Middle frontal gyrus (tissue), 1 donor: ENCODE data around the gene POC1A.
"Not testable (repeated sequence)": the region's sequence is repeated elsewhere in the genome, so short reads cannot be mapped to it uniquely, and the experiment has no call there.

Source experiments
- DNase-seq: peaks from one replicate; pipeline ENCODE4 v3.0.0-alpha.2; 2015; ENCODE audit warnings: low spot score; ENCODE audit errors: extremely low spot score

POC1A gene

DNA sequence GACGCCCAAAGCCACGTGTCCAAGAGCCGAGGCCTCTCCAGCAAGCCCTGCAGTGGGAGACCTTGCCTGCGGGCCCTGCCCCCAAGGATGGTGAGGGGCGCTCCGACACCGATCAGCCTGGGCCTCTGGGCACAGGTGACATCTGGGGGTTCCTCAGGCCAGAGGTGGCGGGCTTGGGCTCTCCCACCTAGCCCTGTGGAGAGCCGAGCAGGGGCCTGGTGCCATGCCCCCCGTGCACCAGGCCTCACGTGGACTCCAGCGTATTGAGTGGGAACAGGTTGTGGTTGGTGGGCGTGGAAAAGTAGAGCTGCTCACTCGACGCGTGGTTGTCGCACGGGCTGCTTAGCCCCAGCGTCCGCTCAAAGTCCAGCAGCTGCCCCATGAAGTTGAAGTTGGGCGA is 103.7 kb downstream of the POC1A start:
- no peak for DNase-seq

GRCh38 chr3:52049503-52049902 is 104.7 kb downstream of the POC1A start:
- DNase-seq: no peak

DNA sequence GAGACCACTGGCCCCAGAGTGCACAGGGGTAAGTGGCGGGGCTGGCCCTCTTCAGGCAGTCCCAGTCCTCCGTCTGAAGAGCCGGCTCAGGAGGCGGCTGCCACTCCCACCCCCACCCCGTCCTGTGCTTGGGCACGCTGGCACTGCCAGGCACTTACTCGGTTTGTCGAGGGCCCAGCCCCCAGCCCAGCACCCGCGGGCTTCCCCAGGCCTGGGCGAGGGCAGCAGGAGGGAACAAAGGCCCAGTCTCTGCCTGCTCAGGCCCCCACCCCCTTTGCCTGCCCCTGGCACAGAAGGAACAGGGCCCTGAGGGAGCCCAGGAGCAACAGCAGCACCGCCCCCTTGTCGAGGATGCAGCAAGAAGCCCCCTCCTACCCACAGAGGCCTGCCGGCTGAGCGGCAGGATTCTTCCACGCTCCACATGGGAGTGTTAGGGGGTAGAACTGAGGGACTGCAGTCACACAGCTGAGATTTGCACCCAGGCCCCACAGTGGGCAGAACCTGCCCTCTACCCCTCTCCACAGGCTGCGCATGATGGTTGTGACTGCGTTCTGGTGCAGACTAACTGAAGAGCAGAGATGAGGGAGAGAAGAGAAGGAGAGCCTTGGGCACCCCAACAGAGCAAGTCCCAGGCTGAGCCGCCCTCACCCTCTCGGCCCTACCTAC is 106.8 kb downstream of the POC1A start:
- peak; percentile 74 for DNase-seq

GRCh38 chr3:52046902-52047239 is 107.4 kb downstream of the POC1A start:
- DNase-seq: no peak

DNA sequence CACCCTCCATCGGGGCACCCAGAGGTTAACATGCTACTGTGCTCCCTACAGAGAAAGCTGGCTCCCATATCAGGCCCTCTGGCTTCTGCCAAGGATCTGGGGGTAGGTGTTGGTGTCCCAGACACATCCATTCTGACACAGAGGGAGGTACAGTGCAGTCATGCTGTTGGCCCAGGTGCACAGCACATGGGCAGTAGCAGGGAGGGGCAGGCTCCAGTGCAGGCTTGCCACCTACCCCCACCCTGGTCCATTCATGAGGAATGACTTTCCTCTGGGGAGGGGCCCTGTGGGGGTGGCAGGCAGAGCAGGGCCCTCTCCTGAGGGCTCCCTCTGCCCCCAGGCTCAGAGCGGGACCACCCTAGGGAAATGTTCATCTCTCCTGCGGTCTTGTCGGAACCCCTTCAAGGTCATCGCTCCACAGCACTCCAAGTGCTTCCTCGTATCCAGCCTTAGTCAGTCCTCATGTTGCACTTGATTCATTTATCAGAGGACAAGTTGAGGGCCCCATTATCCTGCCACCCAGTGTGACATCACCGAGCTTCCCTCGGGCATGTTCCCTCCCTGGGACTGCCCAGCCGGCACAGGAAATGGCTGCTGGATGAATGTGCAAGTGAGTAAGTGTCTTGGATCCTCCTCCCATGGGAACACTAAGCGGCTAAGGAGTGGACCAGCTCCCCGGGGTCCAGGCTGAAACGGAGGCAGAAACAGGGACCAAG is 107.9 kb downstream of the POC1A start:
- DNase-seq: no peak

- no peak for DNase-seq
Measured at GRCh38 chr3:52044869-52045619, 109.2 kb downstream of the POC1A start.

DNA sequence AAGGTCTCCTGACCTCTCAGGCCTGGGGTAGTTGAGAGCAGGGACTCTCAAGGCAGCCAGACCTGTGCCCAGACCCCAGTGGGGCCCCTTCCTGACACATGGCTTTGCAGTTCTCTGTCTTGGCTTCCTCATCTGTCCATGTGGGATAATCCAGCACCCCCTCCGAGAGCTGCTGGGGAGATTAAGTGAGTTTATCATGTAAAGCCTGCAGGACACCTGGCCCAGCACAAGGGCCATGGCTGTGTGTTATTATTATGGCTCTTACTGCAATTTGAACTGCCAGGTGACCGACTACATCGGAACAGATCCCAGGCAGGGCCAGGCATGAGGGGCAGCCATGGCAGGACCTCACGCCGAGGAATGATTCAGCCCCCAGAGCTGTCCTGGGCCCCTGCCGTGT is 110.5 kb downstream of the POC1A start:
- no peak for DNase-seq

GRCh38 chr3:52043039-52043438 is 111.2 kb downstream of the POC1A start:
- not testable (repeated sequence) for DNase-seq

- DNase-seq: peak; percentile 57
Measured at GRCh38 chr3:52041118-52041731, 113.0 kb downstream of the POC1A start.

DNA sequence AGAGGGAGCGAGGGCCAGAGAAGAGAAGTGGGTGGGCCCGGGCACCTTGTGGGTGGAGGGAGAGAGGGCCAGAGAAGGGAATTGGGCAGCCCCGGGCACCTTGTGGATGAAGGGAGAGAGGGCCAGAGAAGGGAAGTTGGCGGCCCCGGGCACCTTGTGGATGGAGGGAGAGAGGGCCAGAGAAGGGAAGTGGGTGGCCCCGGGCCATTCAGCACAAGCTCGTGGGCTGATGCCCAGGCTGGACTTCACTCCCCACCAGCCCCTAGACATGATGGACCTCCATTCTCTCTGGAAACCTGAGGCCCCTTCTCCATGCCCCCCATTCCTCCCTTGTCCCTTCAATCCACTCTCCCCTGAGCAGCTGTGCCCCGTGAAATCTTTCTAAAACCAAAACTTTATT is 113.6 kb downstream of the POC1A start:
- no peak for DNase-seq

GRCh38 chr3:52039846-52040245 is 114.4 kb downstream of the POC1A start:
- DNase-seq: peak; percentile 92

DNA sequence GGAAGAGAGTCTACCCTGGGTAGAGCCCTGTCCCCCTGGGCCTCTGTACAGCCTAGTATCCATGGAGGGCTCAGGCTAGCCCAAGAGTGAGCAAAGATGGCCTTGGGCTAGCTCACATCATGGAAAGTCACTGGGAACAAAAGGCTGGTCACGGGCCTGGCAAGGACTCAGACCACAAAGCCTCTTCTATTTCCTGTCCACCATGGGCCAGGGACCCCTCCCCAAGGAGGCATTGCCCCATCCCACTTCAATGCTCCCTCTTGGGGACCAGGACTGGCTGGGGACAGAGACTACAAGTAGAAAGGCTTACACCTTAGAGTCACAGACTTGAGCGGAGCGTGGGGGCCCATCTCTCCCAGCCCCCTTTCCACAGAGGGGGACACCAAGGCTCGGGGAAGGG is 114.8 kb downstream of the POC1A start:
- no peak for DNase-seq

GRCh38 chr3:52038227-52038626 is 116.0 kb downstream of the POC1A start:
- DNase-seq: no peak

- no peak for DNase-seq
Measured at GRCh38 chr3:52037291-52037690, 116.9 kb downstream of the POC1A start.

DNA sequence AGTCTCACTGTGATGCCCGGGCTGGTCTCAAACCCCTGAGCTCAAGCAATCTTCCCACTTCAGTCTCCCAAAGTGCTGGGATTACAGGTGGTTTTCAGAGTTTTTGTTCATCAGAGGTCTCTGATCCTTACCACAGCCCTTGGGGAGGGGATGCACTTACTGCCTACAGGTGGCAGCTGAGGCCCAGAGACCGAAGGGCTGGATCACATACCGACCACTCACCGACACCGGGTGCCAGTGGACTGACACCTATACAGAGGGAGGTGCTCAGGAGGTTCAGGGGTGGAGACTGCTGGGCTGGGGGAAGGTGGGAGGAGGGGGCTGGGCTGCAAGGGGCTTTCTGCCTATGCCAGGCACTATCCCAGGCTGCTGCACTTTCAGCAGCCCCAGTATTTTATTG is 117.4 kb downstream of the POC1A start:
- DNase-seq: no peak

GRCh38 chr3:52036222-52036694 is 118.0 kb downstream of the POC1A start:
- no peak for DNase-seq

DNA sequence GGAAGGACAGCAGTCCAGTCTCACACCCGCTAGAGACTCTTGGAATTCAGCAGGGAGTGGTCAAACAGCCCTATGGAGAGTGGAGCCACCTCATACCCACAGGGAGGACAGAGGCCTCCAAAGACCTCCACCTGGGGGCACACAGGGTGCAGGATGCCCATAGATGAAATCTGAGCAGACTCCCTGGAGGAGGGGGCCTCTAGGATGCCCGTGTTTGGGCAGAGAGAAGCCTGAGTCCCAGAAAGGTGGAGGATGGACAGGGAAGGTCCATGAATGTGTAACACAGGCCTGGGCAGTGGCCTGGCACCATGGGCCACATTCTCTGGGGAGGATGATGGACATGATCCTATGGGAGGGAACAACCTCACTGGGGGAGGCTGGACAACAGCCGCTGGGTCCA is 119.6 kb downstream of the POC1A start:
- no peak for DNase-seq

DNA sequence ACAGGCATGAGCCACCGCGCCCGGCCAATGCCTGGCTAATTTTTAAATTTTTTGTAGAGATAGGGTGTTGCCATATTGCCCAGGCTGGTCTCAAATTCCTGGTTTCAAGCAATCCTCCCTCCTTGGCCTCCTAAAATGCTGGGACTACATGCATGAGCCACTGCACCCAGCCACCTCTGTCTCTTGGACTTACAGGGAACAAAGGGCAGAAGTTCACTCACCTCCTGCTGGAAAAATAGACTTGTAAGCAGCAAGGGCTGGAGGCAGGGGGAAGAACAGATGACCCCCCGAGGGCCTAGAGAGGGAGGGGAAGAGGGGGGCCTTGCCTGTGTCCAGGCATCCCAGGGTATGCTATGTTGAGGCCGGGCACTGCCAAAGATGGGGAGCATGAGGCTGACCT is 120.0 kb downstream of the POC1A start:
- no peak for DNase-seq

- not testable (repeated sequence) for DNase-seq
Measured at GRCh38 chr3:52033748-52034147, 120.5 kb downstream of the POC1A start.

GRCh38 chr3:52032702-52033408 is 121.4 kb downstream of the POC1A start:
- DNase-seq: no peak

DNA sequence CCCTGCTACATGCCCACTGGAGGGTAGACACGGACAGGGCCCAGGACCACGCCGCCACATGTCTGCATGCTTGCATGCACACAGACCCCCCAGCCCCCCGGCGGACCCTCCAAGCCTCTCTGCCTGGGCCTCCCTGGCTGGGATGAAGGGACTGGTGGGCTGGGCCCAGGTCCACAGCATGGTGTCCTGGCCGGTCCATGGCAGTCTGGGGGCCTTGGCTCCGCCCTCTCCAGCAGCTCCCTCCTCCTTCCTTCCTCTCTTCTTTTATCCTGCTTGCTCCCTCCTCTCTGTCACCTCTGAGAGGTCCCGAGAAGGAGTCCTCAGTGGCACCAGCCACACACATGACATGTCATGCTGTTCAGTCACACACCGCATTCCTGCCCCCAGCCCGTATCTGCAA is 122.3 kb downstream of the POC1A start:
- no peak for DNase-seq
